ENCODE measurements around the gene VSTM1. TPM values are rescaled to one million over a fixed set of nuclear protein-coding genes. Genes with fewer than 3 reads are reported as not detected.

The VSTM1 gene
- polyA plus RNA-seq, 4 donors, result 0.09 TPM; not detected in 3

- peaks cover 0 to 28% (median 27%) of the 10 kb centered on the region in 3 donors for H3K27me3 ChIP-seq (ENCODE audit: control insufficient read depth in 3 of 3, insufficient read depth in 3 of 3, low read length in 3 of 3)
- H3K4me1 ChIP-seq (ENCODE audit: control insufficient read depth in 3 of 3, insufficient read depth in 2 of 3, low read depth in 1 of 3, low read length in 2 of 3), result no peaks in the 10 kb centered on the region
- no peak overlapping the region for H3K4me3 ChIP-seq (ENCODE audit: low read depth in 1 of 3, low read length in 3 of 3)
- FAIRE-seq, result no peak
- DNase-seq, result no peak
- 52 to 66% (median 62%) methylated on average over 3 of the region's 3 CpGs for WGBS, 3 donors
- no peak overlapping the region for H3K27ac ChIP-seq (ENCODE audit: low read depth in 1 of 3, low read length in 2 of 3)
- H3K36me3 ChIP-seq (ENCODE audit: control insufficient read depth in 3 of 3, insufficient read depth in 2 of 3, low read depth in 1 of 3, low read length in 3 of 3), result no peaks in the 10 kb centered on the region
- no peaks in the 10 kb centered on the region for H3K9me3 ChIP-seq (ENCODE audit: control insufficient read depth in 2 of 2, insufficient read depth in 1 of 2, low read depth in 1 of 2, low read length in 1 of 2)
Observed at GRCh38 chr19:53993448-53993847, 70.2 kb downstream of the VSTM1 start.

GRCh38 chr19:53992815-53993214, 70.9 kb downstream of the VSTM1 start:
- FAIRE-seq, result no peak
- DNase-seq, result no peak
- Histone ChIP-seq H3K9me3 (ENCODE audit: control insufficient read depth in 2 of 2, insufficient read depth in 1 of 2, low read depth in 1 of 2, low read length in 1 of 2) (no peaks in the 10 kb centered on the region), H3K27ac (ENCODE audit: low read depth in 1 of 3, low read length in 2 of 3) (no peak overlapping the region), H3K27me3 (ENCODE audit: control insufficient read depth in 3 of 3, insufficient read depth in 3 of 3, low read length in 3 of 3) (peaks cover 0 to 28% (median 25%) of the 10 kb centered on the region in 3 donors), H3K4me3 (ENCODE audit: low read depth in 1 of 3, low read length in 3 of 3) (no peak overlapping the region), H3K36me3 (ENCODE audit: control insufficient read depth in 3 of 3, insufficient read depth in 2 of 3, low read depth in 1 of 3, low read length in 3 of 3) (no peaks in the 10 kb centered on the region), H3K4me1 (ENCODE audit: control insufficient read depth in 3 of 3, insufficient read depth in 2 of 3, low read depth in 1 of 3, low read length in 2 of 3) (no peaks in the 10 kb centered on the region)
- 23 to 38% (median 28%) methylated on average over 27 to 43 of the region's 43 CpGs for WGBS, 3 donors

DNA sequence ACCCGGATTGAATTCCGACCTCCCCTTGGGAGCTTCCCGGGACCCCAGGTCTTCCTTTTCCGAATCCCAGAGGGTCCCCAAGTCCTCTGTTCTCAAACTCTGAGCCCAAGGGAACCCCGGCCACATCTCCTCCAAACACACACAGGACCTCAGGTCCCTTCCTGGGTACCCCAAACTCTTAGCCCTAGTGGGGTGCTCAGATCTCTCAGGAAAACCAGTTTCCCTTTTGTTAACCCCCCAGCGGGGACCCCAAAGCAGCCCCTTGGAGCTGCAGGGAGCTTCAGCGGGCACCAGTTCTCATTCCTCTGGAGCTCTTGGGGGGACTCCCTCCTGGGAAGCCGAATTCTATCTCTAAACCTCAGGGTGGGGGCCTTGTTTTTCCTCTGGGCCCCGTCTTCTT, 71.5 kb downstream of the VSTM1 start:
- Histone ChIP-seq H3K27ac (ENCODE audit: low read depth in 1 of 3, low read length in 2 of 3) (no peak overlapping the region), H3K27me3 (ENCODE audit: control insufficient read depth in 3 of 3, insufficient read depth in 3 of 3, low read length in 3 of 3) (peaks cover 0 to 26% (median 25%) of the 10 kb centered on the region in 3 donors)

DNA sequence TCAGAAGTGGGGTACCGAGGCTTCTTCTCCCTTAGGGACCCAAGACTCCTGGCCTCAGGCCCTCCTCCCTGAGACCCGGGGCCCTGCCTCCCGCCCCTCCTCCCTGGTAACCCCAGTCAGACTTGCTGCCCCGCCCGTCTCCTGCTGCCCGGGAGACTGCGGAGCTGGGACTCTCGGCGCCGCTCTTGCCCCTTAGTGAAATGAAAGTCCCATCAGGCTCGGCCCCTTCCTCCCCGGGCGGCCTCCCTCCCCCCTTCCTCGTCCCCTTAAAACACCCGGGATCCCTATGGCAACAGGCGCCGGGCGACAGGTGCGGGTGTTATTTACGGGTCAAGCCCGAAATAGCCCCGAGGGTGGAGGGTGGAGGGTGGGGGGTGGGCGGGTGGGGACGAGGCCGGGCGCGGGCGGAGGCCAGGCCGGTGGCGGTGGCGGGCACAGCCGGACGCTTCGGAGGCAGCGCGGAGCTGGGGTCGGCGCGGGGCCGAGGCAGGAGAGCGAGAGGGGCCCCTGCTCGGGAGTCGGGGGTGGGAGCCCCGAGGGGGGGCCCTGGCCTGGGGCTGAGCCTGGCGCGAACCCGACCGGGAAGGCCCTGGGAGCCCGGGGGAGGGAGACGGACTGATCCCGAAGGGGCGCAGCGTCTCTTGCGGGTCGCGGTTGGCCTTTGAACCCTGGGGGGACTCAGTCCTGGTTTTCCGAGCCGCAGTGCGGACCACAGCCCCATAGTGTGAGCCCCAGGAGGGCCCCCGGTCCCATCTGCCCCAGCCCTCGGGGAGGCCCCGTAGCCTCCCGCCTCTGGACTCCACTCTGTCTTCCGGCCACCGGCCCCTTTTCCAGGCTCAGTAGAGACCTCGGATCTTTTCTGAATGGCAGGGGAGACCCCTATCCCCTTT, 72.2 kb downstream of the VSTM1 start, which contains the start of gene CACNG6:
Gene CACNG6, plus strand, starts transcription at position 414 of the 890 bp plus-strand sequence. CDS start 1,241 bp downstream, outside the sequence.
- Histone ChIP-seq H3K36me3 (ENCODE audit: control insufficient read depth in 3 of 3, insufficient read depth in 2 of 3, low read depth in 1 of 3, low read length in 3 of 3) (no peaks in the 10 kb centered on the region), H3K4me1 (ENCODE audit: control insufficient read depth in 3 of 3, insufficient read depth in 2 of 3, low read depth in 1 of 3, low read length in 2 of 3) (no peaks in the 10 kb centered on the region), H3K9me3 (ENCODE audit: control insufficient read depth in 2 of 2, insufficient read depth in 1 of 2, low read depth in 1 of 2, low read length in 1 of 2) (no peaks in the 10 kb centered on the region), H3K4me3 (ENCODE audit: low read depth in 1 of 3, low read length in 3 of 3) (peak within 1 kb of the TSS in 1 of 3 donors; percentile 9), H3K27me3 (ENCODE audit: control insufficient read depth in 3 of 3, insufficient read depth in 3 of 3, low read length in 3 of 3) (peaks cover 0 to 26% (median 25%) of the 10 kb centered on the region in 3 donors), H3K27ac (ENCODE audit: low read depth in 1 of 3, low read length in 2 of 3) (no peak within 1 kb of the TSS)
- no peak for FAIRE-seq
- 5 to 9% (median 5%) methylated on average over 39 to 66 of the region's 66 CpGs for WGBS, 3 donors
- DNase-seq, result peak in 1 of 2 donors; percentile 11

More for the DNA sequence above, 71.5 kb downstream of the VSTM1 start:
- Histone ChIP-seq H3K9me3 (ENCODE audit: control insufficient read depth in 2 of 2, insufficient read depth in 1 of 2, low read depth in 1 of 2, low read length in 1 of 2) (no peaks in the 10 kb centered on the region), H3K4me3 (ENCODE audit: low read depth in 1 of 3, low read length in 3 of 3) (no peak overlapping the region), H3K36me3 (ENCODE audit: control insufficient read depth in 3 of 3, insufficient read depth in 2 of 3, low read depth in 1 of 3, low read length in 3 of 3) (no peaks in the 10 kb centered on the region), H3K4me1 (ENCODE audit: control insufficient read depth in 3 of 3, insufficient read depth in 2 of 3, low read depth in 1 of 3, low read length in 2 of 3) (no peaks in the 10 kb centered on the region)
- FAIRE-seq (no peak), DNase-seq (no peak)
- WGBS, 3 donors, result 64 to 81% (median 72%) methylated on average over 8 to 9 of the region's 9 CpGs

Other genes starting within 250 kb of the VSTM1 start
- under 1 TPM in 2 of 4 donors, not detected in 2; 0.06 to 0.09 TPM for gene NLRP12, start 239.6 kb downstream of the VSTM1 start, polyA plus RNA-seq
- gene MYADM, start 196.0 kb downstream of the VSTM1 start, polyA plus RNA-seq, result 10 to 100 TPM in 2 of 4 donors, 1 to 10 TPM in 2; 2.2 to 41.3 (median 20.4) TPM
- gene PRKCG, start 181.7 kb downstream of the VSTM1 start, polyA plus RNA-seq, result under 1 TPM in 2 of 4 donors, not detected in 2; 0.07 to 0.90 TPM
- gene CACNG7, start 154.6 kb downstream of the VSTM1 start, polyA plus RNA-seq, result under 1 TPM in 2 of 4 donors, not detected in 2; 0.78 to 0.79 TPM
- under 1 TPM in 2 of 4 donors, not detected in 2; 0.03 to 0.12 TPM for gene CACNG8, start 101.0 kb downstream of the VSTM1 start, polyA plus RNA-seq
- under 1 TPM in 2 of 4 donors, not detected in 2; 0.03 to 0.06 TPM for gene CACNG6, start 72.3 kb downstream of the VSTM1 start, polyA plus RNA-seq
- not detected for gene TARM1, start 17.5 kb upstream of the VSTM1 start, polyA plus RNA-seq
- under 1 TPM; 0.27 to 0.89 (median 0.67) TPM for gene OSCAR, start 36.9 kb upstream of the VSTM1 start, polyA plus RNA-seq
- 100 to 1,000 TPM; 130 to 409 (median 211) TPM for gene NDUFA3, start 39.0 kb upstream of the VSTM1 start, polyA plus RNA-seq
- 10 to 100 TPM; 16.4 to 26.5 (median 23.1) TPM for gene TFPT, start 51.8 kb upstream of the VSTM1 start, polyA plus RNA-seq
- gene PRPF31, start 51.9 kb upstream of the VSTM1 start, polyA plus RNA-seq, result 10 to 100 TPM; 44.3 to 57.0 (median 47.4) TPM
- gene CNOT3, start 73.9 kb upstream of the VSTM1 start, polyA plus RNA-seq, result 10 to 100 TPM; 24.4 to 37.4 (median 28.5) TPM
- 10 to 100 TPM in 1 of 4 donors, 1 to 10 TPM in 3; 6.7 to 11.1 (median 9.6) TPM for gene LENG1, start 95.8 kb upstream of the VSTM1 start, polyA plus RNA-seq
- 100 to 1,000 TPM in 3 of 4 donors, 10 to 100 TPM in 1; 40.6 to 174 (median 129) TPM for gene TMC4, start 109.3 kb upstream of the VSTM1 start, polyA plus RNA-seq
- gene MBOAT7, start 125.7 kb upstream of the VSTM1 start, polyA plus RNA-seq, result 100 to 1,000 TPM in 1 of 4 donors, 10 to 100 TPM in 3; 47.8 to 118 (median 54.7) TPM
- gene TSEN34, start 127.4 kb upstream of the VSTM1 start, polyA plus RNA-seq, result 10 to 100 TPM; 32.7 to 57.8 (median 44.8) TPM
- gene RPS9, start 137.0 kb upstream of the VSTM1 start, polyA plus RNA-seq, result 1,000 to 10,000 TPM; 2,119 to 4,773 (median 3,564) TPM
- 1 to 10 TPM in 2 of 4 donors, under 1 TPM in 2; 0.45 to 3.6 (median 1.4) TPM for gene LILRB3, start 159.1 kb upstream of the VSTM1 start, polyA plus RNA-seq
- 1 to 10 TPM in 1 of 4 donors, under 1 TPM in 2, not detected in 1; 0.27 to 1.6 (median 0.53) TPM for gene LILRA6, start 178.9 kb upstream of the VSTM1 start, polyA plus RNA-seq
- 1 to 10 TPM; 1.1 to 6.9 (median 4.4) TPM for gene LILRB5, start 193.4 kb upstream of the VSTM1 start, polyA plus RNA-seq
- gene LILRB2, start 217.2 kb upstream of the VSTM1 start, polyA plus RNA-seq, result 1 to 10 TPM in 2 of 4 donors, under 1 TPM in 2; 0.22 to 4.7 (median 1.7) TPM
- gene LILRA5, start 249.3 kb upstream of the VSTM1 start, polyA plus RNA-seq, result 1 to 10 TPM; 1.6 to 8.2 (median 2.2) TPM

All from small intestine (tissue), 7 donors.